ENCODE data around the gene PTGER4.

The PTGER4 gene

GRCh38 chr5:40665635-40666298 is 13.9 kb upstream of the PTGER4 start:
- Histone ChIP-seq H3K27me3 (ENCODE audit: insufficient read depth, low read length, poor library complexity) (no peaks in the 10 kb centered on the region), H3K4me3 (ENCODE audit: low read depth in 1 of 2, low read length in 2 of 2) (no peak overlapping the region), H3K9ac (ENCODE audit: low read depth, low read length) (no peak overlapping the region), H3K27ac (ENCODE audit: low read length) (no peak overlapping the region), H3K36me3 (ENCODE audit: insufficient read depth, low read length) (no peaks in the 10 kb centered on the region), H2AFZ (ENCODE audit: low read depth, low read length) (no peak overlapping the region), H3K4me1 (ENCODE audit: insufficient read depth, low read length) (peaks cover 25% of the 10 kb centered on the region), H3K9me3 (ENCODE audit: insufficient read depth, low read length, severe bottlenecking) (no peaks in the 10 kb centered on the region), H4K20me1 (ENCODE audit: insufficient read depth, low read length) (no peaks in the 10 kb centered on the region), H3K4me2 (ENCODE audit: insufficient read depth, low read length) (no peak overlapping the region), H3K79me2 (ENCODE audit: insufficient read depth, low read length) (no peaks in the 10 kb centered on the region)
- no peak for DNase-seq
- peak; percentile 46; the same call in 1 of the 3 replicates for ATAC-seq (ENCODE audit: insufficient read depth, low read depth)
- TF ChIP-seq, protein P1, sequence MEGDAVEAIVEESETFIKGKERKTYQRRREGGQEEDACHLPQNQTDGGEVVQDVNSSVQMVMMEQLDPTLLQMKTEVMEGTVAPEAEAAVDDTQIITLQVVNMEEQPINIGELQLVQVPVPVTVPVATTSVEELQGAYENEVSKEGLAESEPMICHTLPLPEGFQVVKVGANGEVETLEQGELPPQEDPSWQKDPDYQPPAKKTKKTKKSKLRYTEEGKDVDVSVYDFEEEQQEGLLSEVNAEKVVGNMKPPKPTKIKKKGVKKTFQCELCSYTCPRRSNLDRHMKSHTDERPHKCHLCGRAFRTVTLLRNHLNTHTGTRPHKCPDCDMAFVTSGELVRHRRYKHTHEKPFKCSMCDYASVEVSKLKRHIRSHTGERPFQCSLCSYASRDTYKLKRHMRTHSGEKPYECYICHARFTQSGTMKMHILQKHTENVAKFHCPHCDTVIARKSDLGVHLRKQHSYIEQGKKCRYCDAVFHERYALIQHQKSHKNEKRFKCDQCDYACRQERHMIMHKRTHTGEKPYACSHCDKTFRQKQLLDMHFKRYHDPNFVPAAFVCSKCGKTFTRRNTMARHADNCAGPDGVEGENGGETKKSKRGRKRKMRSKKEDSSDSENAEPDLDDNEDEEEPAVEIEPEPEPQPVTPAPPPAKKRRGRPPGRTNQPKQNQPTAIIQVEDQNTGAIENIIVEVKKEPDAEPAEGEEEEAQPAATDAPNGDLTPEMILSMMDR (IDR thresholded peaks at IDR 0.05; ENCODE audit: borderline replicate concordance, extremely low read depth, low read length, poor library complexity, severe bottlenecking) = no peak
- no peak for TF ChIP-seq EZH2 (IDR thresholded peaks at IDR 0.05; ENCODE audit: borderline replicate concordance, low read depth, low read length, severe bottlenecking)

GRCh38 chr5:40666657-40667056 is 13.1 kb upstream of the PTGER4 start:
- Histone ChIP-seq H3K9ac (ENCODE audit: low read depth, low read length) (no peak overlapping the region), H3K27me3 (ENCODE audit: insufficient read depth, low read length, poor library complexity) (no peaks in the 10 kb centered on the region), H3K36me3 (ENCODE audit: insufficient read depth, low read length) (no peaks in the 10 kb centered on the region), H3K27ac (ENCODE audit: low read length) (no peak overlapping the region), H3K4me1 (ENCODE audit: insufficient read depth, low read length) (peaks cover 25% of the 10 kb centered on the region), H3K4me3 (ENCODE audit: low read depth in 1 of 2, low read length in 2 of 2) (no peak overlapping the region), H3K4me2 (ENCODE audit: insufficient read depth, low read length) (no peak overlapping the region), H3K79me2 (ENCODE audit: insufficient read depth, low read length) (no peaks in the 10 kb centered on the region), H4K20me1 (ENCODE audit: insufficient read depth, low read length) (no peaks in the 10 kb centered on the region), H2AFZ (ENCODE audit: low read depth, low read length) (no peak overlapping the region), H3K9me3 (ENCODE audit: insufficient read depth, low read length, severe bottlenecking) (no peaks in the 10 kb centered on the region)
- no peak for DNase-seq
- TF ChIP-seq, protein P1 (IDR thresholded peaks at IDR 0.05; ENCODE audit: borderline replicate concordance, extremely low read depth, low read length, poor library complexity, severe bottlenecking) = no peak
- no peak for TF ChIP-seq EZH2 (IDR thresholded peaks at IDR 0.05; ENCODE audit: borderline replicate concordance, low read depth, low read length, severe bottlenecking)
- no peak for ATAC-seq (ENCODE audit: insufficient read depth, low read depth)

GRCh38 chr5:40667161-40667663 is 12.5 kb upstream of the PTGER4 start:
- Histone ChIP-seq H3K9ac (ENCODE audit: low read depth, low read length) (no peak overlapping the region), H2AFZ (ENCODE audit: low read depth, low read length) (no peak overlapping the region), H3K36me3 (ENCODE audit: insufficient read depth, low read length) (no peaks in the 10 kb centered on the region), H3K4me3 (ENCODE audit: low read depth in 1 of 2, low read length in 2 of 2) (no peak overlapping the region), H3K79me2 (ENCODE audit: insufficient read depth, low read length) (no peaks in the 10 kb centered on the region), H3K4me1 (ENCODE audit: insufficient read depth, low read length) (peaks cover 25% of the 10 kb centered on the region), H3K27ac (ENCODE audit: low read length) (no peak overlapping the region), H3K9me3 (ENCODE audit: insufficient read depth, low read length, severe bottlenecking) (no peaks in the 10 kb centered on the region), H3K4me2 (ENCODE audit: insufficient read depth, low read length) (no peak overlapping the region), H4K20me1 (ENCODE audit: insufficient read depth, low read length) (no peaks in the 10 kb centered on the region), H3K27me3 (ENCODE audit: insufficient read depth, low read length, poor library complexity) (no peaks in the 10 kb centered on the region)
- no peak for TF ChIP-seq EZH2 (IDR thresholded peaks at IDR 0.05; ENCODE audit: borderline replicate concordance, low read depth, low read length, severe bottlenecking)
- DNase-seq = no peak
- no peak for ATAC-seq (ENCODE audit: insufficient read depth, low read depth)

- no peaks in the 10 kb centered on the region for H3K27me3 ChIP-seq (ENCODE audit: insufficient read depth, low read length, poor library complexity)
- H3K36me3 ChIP-seq (ENCODE audit: insufficient read depth, low read length) = no peaks in the 10 kb centered on the region
- no peak overlapping the region for H3K4me2 ChIP-seq (ENCODE audit: insufficient read depth, low read length)
- peak overlapping the region; percentile 55; the same call in 1 of the 2 replicates for H3K27ac ChIP-seq (ENCODE audit: low read length)
- no peak for TF ChIP-seq EZH2 (IDR thresholded peaks at IDR 0.05; ENCODE audit: borderline replicate concordance, low read depth, low read length, severe bottlenecking)
- TF ChIP-seq, protein P1 (IDR thresholded peaks at IDR 0.05; ENCODE audit: borderline replicate concordance, extremely low read depth, low read length, poor library complexity, severe bottlenecking) = peak; percentile 20
- no peak overlapping the region for H3K9ac ChIP-seq (ENCODE audit: low read depth, low read length)
- H3K4me3 ChIP-seq (ENCODE audit: low read depth in 1 of 2, low read length in 2 of 2) = no peak overlapping the region
- H3K4me1 ChIP-seq (ENCODE audit: insufficient read depth, low read length) = peaks cover 51% of the 10 kb centered on the region
- H3K9me3 ChIP-seq (ENCODE audit: insufficient read depth, low read length, severe bottlenecking) = no peaks in the 10 kb centered on the region
- DNase-seq (no peak), ATAC-seq (ENCODE audit: insufficient read depth, low read depth) (peak; percentile 41)
- peaks cover 2% of the 10 kb centered on the region for H3K79me2 ChIP-seq (ENCODE audit: insufficient read depth, low read length)
- H2AFZ ChIP-seq (ENCODE audit: low read depth, low read length) = peak overlapping the region; percentile 22; the same call in 1 of the 2 replicates
- no peaks in the 10 kb centered on the region for H4K20me1 ChIP-seq (ENCODE audit: insufficient read depth, low read length)
Observed at GRCh38 chr5:40669606-40670390, 9.9 kb upstream of the PTGER4 start.
